Upper lobe of right lung (tissue), 1 donor: ENCODE results near the gene FAM131A. TPM values are rescaled to one million over a fixed set of nuclear protein-coding genes. Genes with fewer than 3 reads are reported as not detected.

Source experiments
- ATAC-seq: fragments of 200-7000 bp; cut with Tn5 transposase; one replicate; pipeline ENCODE4 v1.9.1; 2020; ENCODE audit warnings: mild to moderate bottlenecking, moderate library complexity
- DNase-seq: peaks from one replicate; pipeline ENCODE4 v3.0.0-alpha.2; 2020
- H3K27ac ChIP-seq: fragments of 200-600 bp; one replicate; pipeline ENCODE4 v1.8.0; 2022
- H3K27me3 ChIP-seq: fragments of 200-600 bp; one replicate; pipeline ENCODE4 v1.8.0; 2022; ENCODE audit warnings: mild to moderate bottlenecking
- H3K36me3 ChIP-seq: fragments of 200-600 bp; one replicate; pipeline ENCODE4 v1.8.0; 2022
- H3K4me1 ChIP-seq: fragments of 200-600 bp; one replicate; pipeline ENCODE4 v1.8.0; 2022
- H3K4me3 ChIP-seq: fragments of 200-600 bp; one replicate; pipeline ENCODE4 v1.8.0; 2022; ENCODE audit warnings: mild to moderate bottlenecking
- H3K9me3 ChIP-seq: fragments of 200-600 bp; one replicate; pipeline ENCODE4 v1.8.0; 2022
- intact Hi-C: fragments of 100-400 bp; cut with DNase I; formaldehyde crosslinking; loops from one replicate; pipeline ENCODE4 v1.11.0; 2022
- long read RNA-seq: library from polyadenylated mRNA; unstranded; transcript quantifications from one replicate; pipeline ENCODE4 v2.0.0, GENCODE V29; 2021
- total RNA-seq: library from RNA; stranded (reverse); fragmentation: NEBNext Ultra II Directional; extraction: Animal tissue kit (Norgen Biotek cat#: 25700); gene quantifications from one replicate; pipeline ENCODE4 v1.2.1, GENCODE V29; 2021
- TF ChIP-seq, protein P1 (sequence below): fragments of 200-600 bp; IDR thresholded peaks from one replicate; pipeline ENCODE4 v1.8.0; 2022; ENCODE audit warnings: antibody characterized with exemption
- donor health status: DM: no; HTN: yes; CAD: no; lungs with severe emphysema.

The FAM131A gene
- 19.0 TPM for total RNA-seq
- long read RNA-seq, transcript FAM131A-207 (7 exons, 1,335 nt) = minor isoform, 7 of 23 reads
- long read RNA-seq, transcript FAM131A-202 (6 exons, 2,421 nt) = major isoform, 9 of 23 reads
- long read RNA-seq, partial matches to known transcripts = 3 of 23 reads
- long read RNA-seq, other reads (novel, unspliced or antisense) = 4 of 23 reads

- ATAC-seq (no peak), DNase-seq (no peak)
- Histone ChIP-seq H3K9me3 (no peaks in the 10 kb centered on the region), H3K4me3 (peak within 1 kb of the TSS; percentile 72), H3K4me1 (peaks cover 26% of the 10 kb centered on the region), H3K27ac (peak within 1 kb of the TSS; percentile 89), H3K27me3 (no peaks in the 10 kb centered on the region), H3K36me3 (peaks cover 39% of the 10 kb centered on the region)
- TF ChIP-seq, protein P1, sequence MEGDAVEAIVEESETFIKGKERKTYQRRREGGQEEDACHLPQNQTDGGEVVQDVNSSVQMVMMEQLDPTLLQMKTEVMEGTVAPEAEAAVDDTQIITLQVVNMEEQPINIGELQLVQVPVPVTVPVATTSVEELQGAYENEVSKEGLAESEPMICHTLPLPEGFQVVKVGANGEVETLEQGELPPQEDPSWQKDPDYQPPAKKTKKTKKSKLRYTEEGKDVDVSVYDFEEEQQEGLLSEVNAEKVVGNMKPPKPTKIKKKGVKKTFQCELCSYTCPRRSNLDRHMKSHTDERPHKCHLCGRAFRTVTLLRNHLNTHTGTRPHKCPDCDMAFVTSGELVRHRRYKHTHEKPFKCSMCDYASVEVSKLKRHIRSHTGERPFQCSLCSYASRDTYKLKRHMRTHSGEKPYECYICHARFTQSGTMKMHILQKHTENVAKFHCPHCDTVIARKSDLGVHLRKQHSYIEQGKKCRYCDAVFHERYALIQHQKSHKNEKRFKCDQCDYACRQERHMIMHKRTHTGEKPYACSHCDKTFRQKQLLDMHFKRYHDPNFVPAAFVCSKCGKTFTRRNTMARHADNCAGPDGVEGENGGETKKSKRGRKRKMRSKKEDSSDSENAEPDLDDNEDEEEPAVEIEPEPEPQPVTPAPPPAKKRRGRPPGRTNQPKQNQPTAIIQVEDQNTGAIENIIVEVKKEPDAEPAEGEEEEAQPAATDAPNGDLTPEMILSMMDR = no peak
- intact Hi-C loops = no loop called here
Measured at GRCh38 chr3:184337399-184337714, at the start of gene FAM131A. FAM131A (plus strand) TSS chr3:184337600; CDS start chr3:184337631, 31 bp downstream.

GRCh38 chr3:184289426-184289938, 47.9 kb upstream of the FAM131A start:
- Histone ChIP-seq H3K4me3 (no peak overlapping the region), H3K27me3 (peaks cover 15% of the 10 kb centered on the region), H3K36me3 (no peaks in the 10 kb centered on the region), H3K4me1 (no peaks in the 10 kb centered on the region), H3K9me3 (no peaks in the 10 kb centered on the region), H3K27ac (no peak overlapping the region)
- DNase-seq (peak; percentile 68), ATAC-seq (peak; percentile 64)
- intact Hi-C loops = no loop called here
- TF ChIP-seq, protein P1 = peak; percentile 55

DNA sequence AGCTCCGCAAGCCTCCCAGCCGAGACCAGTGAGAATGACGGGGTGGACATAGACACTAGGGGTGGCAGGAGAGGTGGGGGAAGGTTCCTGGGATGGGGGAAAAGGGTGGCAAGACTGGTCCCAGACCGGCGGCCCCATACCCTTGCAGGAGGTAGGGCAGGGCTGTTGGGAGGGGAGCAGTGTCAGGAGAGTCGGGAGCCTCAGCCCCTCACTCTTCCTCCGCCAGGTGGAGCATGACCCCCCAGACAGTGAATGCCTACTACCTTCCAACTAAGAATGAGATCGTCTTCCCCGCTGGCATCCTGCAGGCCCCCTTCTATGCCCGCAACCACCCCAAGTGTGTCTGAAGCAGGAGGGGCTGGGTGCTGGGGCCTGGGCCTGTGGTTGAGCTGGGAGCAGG, 47.1 kb upstream of the FAM131A start:
- no peak overlapping the region for H3K27ac ChIP-seq
- no peak overlapping the region for H3K4me3 ChIP-seq
- H3K36me3 ChIP-seq = no peaks in the 10 kb centered on the region
- peaks cover 15% of the 10 kb centered on the region for H3K27me3 ChIP-seq
- intact Hi-C loops = no loop called here
- H3K4me1 ChIP-seq = no peaks in the 10 kb centered on the region
- no peak for DNase-seq
- ATAC-seq = no peak
- TF ChIP-seq, protein P1 = no peak
- H3K9me3 ChIP-seq = no peaks in the 10 kb centered on the region

DNA sequence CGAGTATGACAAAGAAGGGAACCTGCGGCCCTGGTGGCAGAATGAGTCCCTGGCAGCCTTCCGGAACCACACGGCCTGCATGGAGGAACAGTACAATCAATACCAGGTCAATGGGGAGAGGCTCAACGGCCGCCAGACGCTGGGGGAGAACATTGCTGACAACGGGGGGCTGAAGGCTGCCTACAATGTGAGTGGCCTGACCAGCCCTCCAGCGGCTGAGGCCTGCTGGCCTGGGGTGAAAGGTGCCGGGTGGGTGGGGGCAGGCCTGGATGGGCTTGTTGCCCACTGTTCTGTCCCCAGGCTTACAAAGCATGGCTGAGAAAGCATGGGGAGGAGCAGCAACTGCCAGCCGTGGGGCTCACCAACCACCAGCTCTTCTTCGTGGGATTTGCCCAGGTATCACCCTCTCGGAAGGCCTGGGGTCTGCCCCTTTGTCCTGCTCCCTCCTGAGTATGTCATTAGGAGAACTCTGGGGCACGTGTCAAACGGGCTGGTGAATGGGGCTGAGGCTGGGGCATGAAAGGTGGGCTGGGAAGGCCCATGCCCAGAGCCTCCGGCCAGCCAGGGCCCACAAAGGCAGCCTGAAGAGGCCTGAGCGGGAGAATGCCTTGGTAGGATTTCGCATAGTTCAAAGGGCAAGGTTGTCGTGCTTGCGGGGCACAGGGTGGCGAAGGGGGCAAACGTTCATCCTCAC, 46.2 kb upstream of the FAM131A start:
- Histone ChIP-seq H3K27ac (no peak overlapping the region), H3K36me3 (no peaks in the 10 kb centered on the region), H3K4me3 (no peak overlapping the region), H3K27me3 (peaks cover 15% of the 10 kb centered on the region), H3K4me1 (no peaks in the 10 kb centered on the region), H3K9me3 (no peaks in the 10 kb centered on the region)
- intact Hi-C loops = no loop called here
- DNase-seq (no peak), ATAC-seq (no peak)
- TF ChIP-seq, protein P1 = no peak

GRCh38 chr3:184291738-184292445, 45.5 kb upstream of the FAM131A start:
- TF ChIP-seq, protein P1 = no peak
- DNase-seq (no peak), ATAC-seq (no peak)
- Histone ChIP-seq H3K4me1 (no peaks in the 10 kb centered on the region), H3K27me3 (peaks cover 11% of the 10 kb centered on the region), H3K27ac (no peak overlapping the region), H3K36me3 (no peaks in the 10 kb centered on the region), H3K9me3 (no peaks in the 10 kb centered on the region), H3K4me3 (no peak overlapping the region)
- intact Hi-C loops = no loop called here
